Measurements from ENCODE around the gene ABCA4. TPM values are rescaled to one million over a fixed set of nuclear protein-coding genes. Genes with fewer than 3 reads are reported as not detected.

The ABCA4 gene
- total and polyA plus RNA-seq, 2 of the 8 experiments (the other 6 are each of a cell fraction or from before 2014, with no cell fraction given) = 0.06 TPM; not detected in 1

GRCh38 chr1:94083681-94084080, 37.3 kb downstream of the ABCA4 start:
- Histone ChIP-seq H4K5ac (ENCODE audit: insufficient read length, low read depth, low read length) (no peak overlapping the region), H3K56ac (replicated peaks; ENCODE audit: insufficient read length, low read depth, low read length) (no peak overlapping the region), H3K9ac (replicated peaks in 1 of 4; ENCODE audit: extremely low read depth in 1 of 4, low read depth in 3 of 4, low read length in 3 of 4) (no peak overlapping the region), H3K18ac (ENCODE audit: extremely low read depth, low read length) (no peak overlapping the region), H3K36me3 (ENCODE audit: control insufficient read depth in 2 of 4, insufficient read depth in 4 of 4, low read length in 3 of 4) (no peaks in the 10 kb centered on the region), H4K20me1 (replicated peaks in 1 of 2; ENCODE audit: control insufficient read depth in 1 of 2, insufficient read depth in 2 of 2, low read length in 2 of 2) (no peaks in the 10 kb centered on the region), H3K9me3 (ENCODE audit: insufficient read depth in 2 of 2, low read depth in 1 of 2, low read length in 1 of 2) (no peaks in the 10 kb centered on the region), H3K27me3 (replicated peaks in 1 of 4; ENCODE audit: control insufficient read depth in 3 of 4, extremely low read depth in 1 of 4, insufficient read depth in 3 of 4, low read length in 3 of 4) (no peaks in the 10 kb centered on the region; a peak in 2 of 7 replicates), H3K79me2 (ENCODE audit: control insufficient read depth in 1 of 2, insufficient read depth in 2 of 2, low read length in 2 of 2) (no peaks in the 10 kb centered on the region), H3K4ac (replicated peaks; ENCODE audit: insufficient read length, low read depth, low read length) (no peak overlapping the region), H4K91ac (replicated peaks; ENCODE audit: insufficient read length, low read length) (no peak overlapping the region), H3K79me1 (ENCODE audit: low read depth, low read length) (no peaks in the 10 kb centered on the region), H2BK5ac (ENCODE audit: low read depth, low read length) (no peak overlapping the region), H3K27ac (ENCODE audit: low read depth, low read length) (no peak overlapping the region), H4K8ac (ENCODE audit: extremely low read depth, insufficient read depth, low read length) (no peak overlapping the region), H2AK5ac (ENCODE audit: low read depth, low read length) (no peak overlapping the region), H3K4me3 (ENCODE audit: extremely low read depth in 1 of 4, insufficient read depth in 2 of 4, low read depth in 3 of 4, low read length in 4 of 4) (no peak overlapping the region), H3K23me2 (ENCODE audit: low read depth, low read length) (no peaks in the 10 kb centered on the region), H2BK15ac (ENCODE audit: low read length) (no peak overlapping the region), H3K4me1 (replicated peaks in 1 of 4; ENCODE audit: control insufficient read depth in 3 of 4, insufficient read depth in 4 of 4, low read length in 3 of 4) (peaks cover 0 to 3% (median under 1%) of the 10 kb centered on the region in 4 experiments; a peak in 1 of 7 replicates), H3K14ac (ENCODE audit: insufficient read length) (no peak overlapping the region), H3K23ac (ENCODE audit: insufficient read length) (no peak overlapping the region), H2BK120ac (replicated peaks; ENCODE audit: low read depth, low read length) (no peak overlapping the region), H3K4me2 (ENCODE audit: insufficient read depth in 1 of 2, low read depth in 2 of 2, low read length in 2 of 2) (no peak overlapping the region), H2AFZ (ENCODE audit: low read length) (no peak overlapping the region), H2BK12ac (ENCODE audit: low read depth, low read length) (no peak overlapping the region), H2BK20ac (ENCODE audit: low read length) (no peak overlapping the region)
- POLR2A ChIA-PET (ENCODE audit: partially characterized antibody) = no interaction called here
- no peak for DNase-seq (ENCODE audit: low read depth in 1 of 2, low spot score in 2 of 2)
- no peak for FAIRE-seq
- CTCF ChIA-PET (ENCODE audit: partially characterized antibody) = interaction anchor here (1.1 to 4.3 kb wide), 4 partner anchors 21 to 252 kb away, joined by 3 to 18 read pairs (median 10); no protein-coding TSS in a partner anchor
- WGBS, 2 experiments (ENCODE audit: extremely low coverage in 1 of 2, insufficient coverage in 1 of 2, insufficient read length in 1 of 2, insufficient replicate concordance in 2 of 2, low coverage in 1 of 2, low lambda C conversion rate in 2 of 2, missing lambda C conversion rate in 1 of 2) = 90% methylated on average over 4 of the region's 4 CpGs; no CpG with 5 or more reads in 1 of the 2 experiments
- no peak for TF ChIP-seq CHD2 (IDR thresholded peaks at IDR 0.05; ENCODE audit: low read length)
- TF ChIP-seq MAX (IDR thresholded peaks at IDR 0.05) = no peak
- no peak for TF ChIP-seq SIX5 (IDR thresholded peaks at IDR 0.05; ENCODE audit: low read depth, low read length)
- no peak for TF ChIP-seq KDM1A (IDR thresholded peaks at IDR 0.05; ENCODE audit: borderline replicate concordance, low read length)
- TF ChIP-seq ZNF274 (IDR thresholded peaks at IDR 0.05; ENCODE audit: borderline replicate concordance, extremely low read depth, low read length) = no peak
- no peak for TF ChIP-seq YY1 (IDR thresholded peaks at IDR 0.05; ENCODE audit: low read depth, low read length)
- no peak for TF ChIP-seq RFX5 (IDR thresholded peaks at IDR 0.05; ENCODE audit: borderline replicate concordance, low read depth, low read length)
- no peak for TF ChIP-seq CHD1 (IDR thresholded peaks at IDR 0.05; ENCODE audit: low read depth, low read length)
- TF ChIP-seq FOSL1 (IDR thresholded peaks at IDR 0.05; ENCODE audit: insufficient read depth, low read depth, low read length) = no peak
- no peak for TF ChIP-seq CTCF (IDR thresholded peaks at IDR 0.05; ENCODE audit: control extremely low read depth in 1 of 3, insufficient read depth in 1 of 3, low read depth in 1 of 3, low read length in 3 of 3)
- no peak for TF ChIP-seq POU5F1 (IDR thresholded peaks at IDR 0.05; ENCODE audit: low read depth, low read length)
- no peak for TF ChIP-seq TCF12 (IDR thresholded peaks at IDR 0.05; ENCODE audit: low read depth, low read length)
